SK-MEL-5 (cell line): ENCODE results near the gene SKA2. TPM values are rescaled to one million over a fixed set of nuclear protein-coding genes. Genes with fewer than 3 reads are reported as not detected.
A peak's percentile ranks its signal among the peaks of the same experiment; 100 is the strongest.
"Not testable (repeated sequence)": the region's sequence is repeated elsewhere in the genome, so short reads cannot be mapped to it uniquely, and the experiment has no call there.

Source experiments
- DNase-seq: peaks from one replicate; pipeline ENCODE4 v3.0.0-alpha.2; 2016; ENCODE audit warnings: low read depth, low spot score
- in situ Hi-C: cut with HindIII; loops from 2 replicates; pipeline ENCODE4 v1.10.0; 2016; ENCODE audit warnings: low sequenced_read_pairs, high pct_unique_total_duplicates, low pct_unique_long_range_greater_than_20kb
- total RNA-seq: library from RNA; depleted of rRNA; stranded (reverse); fragments of >200 nt; shearing (Covaris generic); gene quantifications from 2 replicates; pipeline ENCODE4 v1.2.3, GENCODE V29; 2014

Gene SKA2
- total RNA-seq, 1 experiment from 2014 or later, result 103 TPM

DNA sequence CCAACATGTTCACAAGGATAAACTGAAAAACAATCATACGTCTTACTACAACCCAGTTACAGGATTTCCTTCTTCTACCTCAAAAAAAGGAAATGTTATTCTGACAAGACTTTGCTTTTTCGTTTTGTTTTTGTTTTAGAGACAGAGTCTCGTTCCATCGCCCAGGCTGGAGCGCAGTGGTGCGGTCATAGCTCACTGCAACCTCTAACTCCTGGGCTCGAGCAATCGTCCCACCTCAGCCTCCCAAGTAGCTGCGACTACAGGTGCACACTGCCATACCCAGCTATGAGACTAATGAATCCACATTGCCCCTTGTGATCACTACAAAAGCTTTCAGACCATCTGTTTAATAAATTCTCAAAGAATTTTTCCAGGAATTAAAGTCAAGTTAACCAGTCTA is 39.5 kb downstream of the SKA2 start:
- no peak for DNase-seq
- in situ Hi-C loops, result no loop called here

DNA sequence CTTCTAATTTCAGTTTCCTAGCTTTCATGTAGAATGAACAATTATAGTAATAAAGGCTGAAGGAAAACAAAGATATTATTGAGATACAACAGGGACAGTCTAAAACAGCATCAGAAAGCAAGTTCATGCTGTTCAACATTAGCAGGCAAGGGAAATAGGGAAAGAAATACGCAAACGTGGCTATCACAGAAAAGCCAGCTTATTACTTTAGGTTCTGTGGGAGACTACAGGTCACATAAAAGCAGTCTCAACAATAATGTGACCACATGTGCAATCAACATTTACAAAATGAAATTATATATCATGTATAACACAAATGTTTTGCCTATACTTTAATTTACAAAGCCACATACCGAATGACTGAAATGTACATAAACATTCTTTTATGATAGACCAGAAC is 43.4 kb downstream of the SKA2 start:
- in situ Hi-C loops, result no loop called here

DNA sequence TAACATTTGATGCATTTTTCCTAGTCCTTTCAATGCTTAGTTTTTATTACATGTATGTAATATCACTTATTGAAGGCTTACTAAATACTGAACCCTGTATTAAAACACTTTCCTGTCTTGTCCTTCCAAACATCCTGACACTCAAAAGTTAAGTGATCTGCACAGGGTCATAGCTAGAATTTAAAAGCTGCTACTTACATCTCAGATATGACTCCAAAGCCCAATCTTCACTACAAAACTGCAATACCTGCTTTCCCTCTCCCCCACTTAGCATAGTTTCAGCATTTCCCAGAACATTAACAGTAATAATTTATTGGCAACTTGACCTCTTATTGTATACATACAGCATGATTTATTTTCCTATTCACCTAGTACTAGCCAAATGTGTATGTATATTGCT is 44.0 kb downstream of the SKA2 start:
- in situ Hi-C loops, result no loop called here
- no peak for DNase-seq

More for the DNA sequence above, 43.4 kb downstream of the SKA2 start:
- no peak for DNase-seq

DNA sequence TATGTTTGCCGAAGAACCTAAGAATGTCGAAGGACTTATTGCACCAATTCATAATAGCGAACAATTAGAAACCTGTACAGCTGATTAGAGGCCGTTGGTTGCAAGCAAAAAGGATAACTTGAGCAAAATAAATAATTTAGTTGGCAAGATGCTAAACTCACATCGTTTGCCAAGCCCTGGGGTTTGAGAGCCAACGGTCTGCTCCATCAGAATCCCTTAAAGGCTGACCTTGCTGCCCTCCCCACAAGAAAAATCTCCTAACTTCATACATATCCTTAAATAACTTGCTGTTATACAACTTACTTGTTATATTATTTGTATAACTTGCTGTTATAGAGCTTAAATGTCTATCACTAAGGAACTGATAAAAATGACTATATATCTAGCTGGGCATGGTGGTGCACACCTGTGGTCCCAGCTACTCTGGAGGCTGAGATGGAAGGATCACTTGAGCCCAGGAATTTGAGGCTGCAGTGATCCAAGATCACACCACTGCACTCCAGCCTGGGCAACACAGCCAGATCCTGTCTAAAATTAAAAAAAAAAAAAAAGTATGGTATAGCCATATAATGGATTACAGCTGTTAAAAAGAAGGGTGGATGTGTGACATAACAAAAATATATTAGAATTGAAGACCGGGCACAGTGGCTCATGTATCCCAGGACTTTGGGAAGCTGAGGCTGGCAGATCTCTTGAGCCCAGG is 46.4 kb downstream of the SKA2 start:
- in situ Hi-C loops, result no loop called here
- no peak for DNase-seq

DNA sequence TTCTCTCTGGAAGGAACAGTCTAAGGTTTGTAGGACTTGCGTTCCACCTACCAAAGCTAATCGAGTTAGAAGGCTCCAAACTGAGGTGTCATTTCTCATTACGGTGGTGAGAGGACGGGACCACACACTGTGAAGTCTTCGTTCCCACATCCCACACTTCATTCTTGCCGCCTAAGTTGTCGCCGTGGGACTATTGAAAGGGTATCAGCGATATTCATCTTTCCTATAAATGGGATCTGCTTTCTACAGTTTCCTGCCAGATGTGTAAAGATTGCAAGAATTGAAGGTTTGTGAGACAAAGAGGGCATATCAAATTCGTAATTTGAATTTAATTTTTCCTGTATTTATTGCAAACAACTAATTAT is 47.7 kb downstream of the SKA2 start:
- in situ Hi-C loops, result no loop called here

DNA sequence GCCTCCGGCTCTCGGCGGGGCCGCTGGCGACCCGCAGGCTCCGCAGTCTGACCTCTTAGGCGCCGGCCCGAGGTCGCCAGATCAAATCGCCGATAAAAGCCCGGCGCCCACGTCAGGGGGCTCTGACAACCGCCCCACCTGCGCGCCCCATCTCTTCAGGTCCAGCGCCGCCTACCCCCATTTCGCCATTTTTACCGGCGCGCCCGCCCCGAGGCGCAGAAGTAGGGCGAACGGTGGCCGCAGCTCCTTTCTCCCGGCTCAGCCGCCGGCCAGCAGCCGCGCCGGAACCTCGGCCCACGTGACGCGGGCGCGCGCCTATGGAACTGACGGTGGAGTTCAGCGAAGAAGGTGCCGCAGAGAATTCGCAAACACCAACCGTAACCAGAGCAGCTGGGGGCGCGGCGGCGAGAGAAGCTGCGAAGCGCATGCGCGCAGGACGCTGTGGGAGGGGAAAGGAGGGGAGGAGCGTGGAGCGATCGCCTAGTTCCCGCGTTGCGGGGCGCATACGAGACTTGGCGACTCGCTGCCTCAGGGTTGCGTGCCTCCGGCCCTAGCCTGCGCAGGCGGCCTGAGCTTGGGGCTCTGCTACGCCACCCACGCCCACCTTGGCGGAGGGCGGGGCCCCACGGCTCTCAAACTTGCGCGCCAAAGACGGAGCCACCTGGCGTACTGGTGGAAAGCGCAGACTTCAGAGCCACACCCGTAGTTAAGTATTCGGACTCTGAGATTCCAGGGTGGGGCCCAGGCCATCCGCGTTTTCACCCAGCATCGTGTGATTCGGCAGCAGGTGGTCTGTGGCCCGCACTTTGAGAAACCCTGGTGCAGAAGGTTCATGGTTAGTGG is 48.3 kb downstream of the SKA2 start, which contains the start of gene TRIM37:
Gene TRIM37 (minus strand): TSS at position 418 of the 843 bp plus-strand sequence. CDS start 419 bp downstream, outside the sequence.
- peak; percentile 100 for DNase-seq
- in situ Hi-C loops, result no loop called here

More for the DNA sequence above, 47.7 kb downstream of the SKA2 start:
- DNase-seq, result no peak

DNA sequence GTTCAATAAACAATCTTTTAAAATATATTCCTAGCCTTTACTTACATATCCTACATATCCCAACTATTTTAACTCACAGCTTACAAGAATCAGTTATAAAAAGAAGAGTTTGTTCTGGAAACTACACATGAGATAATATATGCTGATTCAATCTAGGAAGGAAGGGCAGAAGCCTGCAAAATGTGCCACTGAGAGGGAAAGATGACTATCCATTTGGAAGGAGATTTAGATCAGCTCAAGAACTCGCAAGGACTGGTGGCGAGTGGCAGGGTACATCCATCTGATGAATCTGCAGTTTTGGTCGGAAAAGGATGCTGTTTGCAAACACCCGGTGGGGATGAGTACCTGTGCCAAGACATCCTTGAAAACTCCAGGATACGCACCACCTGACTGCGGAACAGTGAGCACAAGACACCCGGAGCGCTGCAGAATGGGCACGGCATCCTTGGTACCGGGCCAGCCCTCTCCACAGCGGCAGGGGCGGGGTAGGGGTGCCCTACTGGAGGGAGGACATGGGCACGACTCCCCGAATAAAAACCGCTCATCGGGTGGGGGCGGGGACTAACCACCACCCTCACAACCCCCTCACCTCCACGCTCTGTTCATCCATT is 49.0 kb downstream of the SKA2 start:
- in situ Hi-C loops, result no loop called here
- peak; percentile 58 for DNase-seq

DNA sequence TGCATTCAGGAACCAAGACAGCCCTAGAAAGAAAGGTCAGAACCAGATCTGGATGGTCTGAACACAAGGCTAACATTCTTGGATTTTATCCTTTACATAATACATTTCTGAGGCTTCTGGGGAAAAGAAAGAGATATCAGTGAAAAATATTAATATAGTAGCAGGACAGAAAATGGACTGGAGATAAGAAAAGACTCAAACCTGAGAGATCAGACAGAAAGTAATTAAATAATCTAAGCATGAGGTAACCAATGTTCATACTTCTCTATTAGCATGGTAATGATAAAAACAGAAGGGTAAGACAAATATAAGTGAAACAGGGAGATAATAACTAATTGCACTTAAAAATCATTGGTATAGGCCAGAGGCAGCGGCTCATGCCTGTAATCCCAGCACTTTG is 53.8 kb downstream of the SKA2 start:
- in situ Hi-C loops, result no loop called here
- DNase-seq, result no peak

DNA sequence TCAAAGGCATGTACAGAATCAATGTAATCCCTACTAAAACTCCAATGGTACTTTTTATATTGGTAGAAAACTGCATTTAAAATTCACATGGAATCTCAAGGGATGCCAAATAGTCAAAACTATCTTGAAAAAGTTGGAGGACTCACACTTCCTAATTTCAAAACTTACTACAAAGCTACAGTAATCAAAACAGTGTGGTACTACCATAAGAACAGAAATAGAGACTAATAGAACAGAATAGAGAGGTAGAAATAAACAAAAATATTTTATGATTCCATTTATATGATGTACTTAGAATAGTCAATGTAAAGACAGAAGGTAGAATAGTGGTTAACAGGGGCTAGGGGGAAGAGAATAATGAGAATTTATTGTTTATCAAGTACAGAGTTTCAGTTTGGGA is 57.1 kb downstream of the SKA2 start:
- in situ Hi-C loops, result no loop called here
- DNase-seq, result no peak

DNA sequence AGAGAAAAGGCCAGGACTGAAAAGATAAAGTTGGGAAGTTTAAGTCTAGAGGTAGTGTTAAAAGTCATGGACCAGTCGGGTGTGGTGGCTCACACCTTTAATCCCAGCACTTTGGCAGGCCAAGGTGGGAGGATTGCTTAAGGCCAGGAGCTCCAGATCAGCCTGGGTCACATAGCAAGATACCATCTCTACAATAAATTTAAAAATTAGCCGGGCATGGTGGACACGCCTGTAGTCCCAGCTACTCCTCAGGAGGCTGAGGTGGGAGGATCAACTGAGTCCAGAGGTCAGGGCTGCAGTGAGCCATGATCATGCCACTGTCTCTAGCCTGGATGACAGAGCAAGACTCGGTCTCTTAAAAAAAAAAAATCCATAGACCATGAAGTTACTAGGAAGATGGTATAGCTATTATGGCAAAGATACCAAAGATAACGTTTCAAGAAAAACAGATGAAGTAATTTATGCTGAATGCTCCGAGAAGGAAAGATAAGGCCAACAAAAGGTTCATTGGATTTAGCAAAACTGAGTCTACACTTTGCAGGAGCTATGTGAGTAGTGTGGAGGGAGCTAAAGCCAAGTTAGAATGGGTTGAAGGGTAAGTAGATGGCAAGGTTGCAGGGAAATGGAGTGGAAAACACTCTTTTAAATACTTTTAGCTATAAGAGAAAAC is 60.0 kb downstream of the SKA2 start:
- in situ Hi-C loops, result no loop called here
- no peak for DNase-seq

DNA sequence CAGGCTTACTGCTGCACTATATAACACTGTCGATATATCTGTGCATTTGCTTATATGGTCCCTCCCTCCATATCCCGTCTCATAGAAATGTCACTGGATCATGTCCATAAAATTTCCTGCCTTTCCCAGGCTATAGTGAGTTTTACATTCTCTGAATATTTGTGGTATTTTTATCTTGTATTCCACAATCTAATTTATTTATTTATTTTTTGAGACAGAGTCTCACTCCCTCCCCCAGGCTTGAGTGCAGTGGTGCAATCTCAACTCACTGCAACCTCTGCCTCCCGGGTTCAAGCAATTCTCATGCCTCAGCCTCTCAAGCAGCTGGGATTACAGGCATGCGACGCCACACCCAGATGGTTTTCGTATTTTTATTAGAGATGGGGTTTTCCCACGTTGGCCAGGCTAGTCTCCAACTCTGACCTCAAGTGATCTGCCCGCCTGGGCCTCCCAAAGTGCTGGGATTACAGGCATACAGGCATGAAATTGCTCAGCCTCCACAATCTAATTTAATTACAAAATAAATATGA is 61.2 kb downstream of the SKA2 start:
- DNase-seq, result peak; percentile 58
- in situ Hi-C loops, result no loop called here

DNA sequence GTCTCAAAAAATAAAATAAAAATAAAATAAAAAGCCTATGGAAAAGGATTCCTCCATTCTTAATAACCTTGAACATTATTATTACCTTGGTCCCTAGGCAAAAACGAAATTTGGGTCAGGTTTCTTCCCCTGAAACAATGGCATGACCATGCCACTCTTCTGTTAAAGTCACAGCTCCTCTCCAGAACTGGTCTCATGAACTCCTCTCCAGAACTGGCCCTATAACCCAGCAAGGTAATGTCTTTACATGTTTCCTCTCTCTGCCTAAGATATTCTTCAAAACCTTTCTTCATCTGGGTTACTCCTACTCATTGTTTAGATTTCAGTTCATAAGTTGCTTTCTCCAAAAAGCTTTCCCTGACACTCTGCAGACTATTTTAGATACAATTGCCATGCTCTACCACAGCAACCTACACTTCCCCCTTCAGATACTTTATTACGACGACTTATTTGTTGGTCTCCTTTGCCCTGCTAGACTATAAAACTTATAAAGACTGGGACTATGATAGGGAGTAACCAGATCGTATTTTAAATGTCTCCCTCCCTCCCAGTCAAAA is 61.8 kb downstream of the SKA2 start:
- no peak for DNase-seq
- in situ Hi-C loops, result no loop called here

DNA sequence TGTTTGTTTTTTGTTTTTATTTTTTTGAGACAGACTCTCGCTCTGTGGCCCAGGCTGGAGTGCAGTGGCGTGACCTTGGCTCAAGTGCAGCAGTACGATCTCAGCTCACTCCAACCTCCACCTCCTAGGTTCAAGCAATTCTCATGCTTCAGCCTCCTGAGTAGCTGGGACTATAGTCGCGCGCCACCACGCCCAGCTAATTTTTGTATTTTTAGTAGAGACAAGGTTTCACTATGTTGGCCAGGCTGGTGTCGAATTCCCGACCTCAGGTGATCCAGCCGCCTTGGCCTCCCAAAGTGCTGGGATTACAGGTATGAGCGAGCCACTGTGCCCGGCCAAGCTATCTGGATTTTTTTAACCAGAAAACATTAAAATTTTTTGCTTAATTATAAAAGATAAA is 64.4 kb downstream of the SKA2 start:
- DNase-seq, in situ Hi-C loops: not testable (repeated sequence)

DNA sequence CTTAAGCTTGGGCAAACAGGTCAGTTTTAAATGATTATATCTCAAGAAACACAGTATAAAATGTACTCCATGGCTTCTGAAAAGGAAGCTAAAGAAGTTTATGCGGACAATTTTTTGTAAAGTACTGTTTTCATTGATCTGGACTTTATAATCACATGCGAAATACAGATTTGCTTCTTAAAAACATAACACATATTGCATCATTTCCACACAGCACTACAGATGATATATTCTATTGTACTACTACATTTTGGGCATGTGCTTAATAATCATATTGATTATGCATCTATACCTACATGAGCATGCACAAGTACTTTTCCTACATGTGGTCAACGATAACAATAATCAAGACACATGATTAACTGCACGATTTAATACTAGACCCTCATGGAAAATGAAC is 70.8 kb downstream of the SKA2 start:
- no peak for DNase-seq
- in situ Hi-C loops, result no loop called here

DNA sequence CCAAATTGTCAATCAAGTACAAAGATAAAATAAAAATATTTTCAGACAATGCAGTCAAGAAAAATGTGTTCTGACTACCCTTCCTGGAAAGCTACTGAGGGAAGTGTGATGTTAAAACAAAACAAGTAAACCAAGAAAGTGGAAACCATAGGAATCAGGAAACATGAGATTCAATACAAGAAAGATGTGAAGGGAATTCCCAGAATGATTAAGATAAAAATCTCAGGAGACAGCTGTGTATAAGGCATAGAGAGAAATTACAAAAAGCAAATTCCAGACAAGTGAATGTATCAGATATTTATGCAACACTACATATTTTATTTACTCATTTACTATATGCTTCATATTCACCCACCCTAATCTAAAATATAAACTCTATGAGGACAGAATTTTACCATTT is 80.5 kb downstream of the SKA2 start:
- DNase-seq, result no peak
- in situ Hi-C loops, result no loop called here

DNA sequence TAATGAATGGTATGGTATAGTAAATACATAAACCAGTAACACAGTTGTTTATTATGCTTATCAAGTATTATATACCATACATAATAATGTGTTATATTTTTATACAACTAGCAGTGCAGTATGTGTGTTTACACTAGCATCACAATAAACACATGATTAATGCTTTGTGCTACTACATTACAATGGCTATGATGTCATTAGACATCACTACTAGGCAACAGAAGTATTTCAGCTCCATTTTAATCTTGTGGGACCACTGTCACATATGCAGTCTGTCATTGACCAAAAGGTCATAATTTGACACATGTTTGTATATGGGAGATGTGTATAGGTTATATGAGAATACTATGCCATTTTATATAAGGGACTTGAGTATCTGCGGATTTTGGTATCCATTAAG is 81.0 kb downstream of the SKA2 start:
- no peak for DNase-seq
- in situ Hi-C loops, result no loop called here

DNA sequence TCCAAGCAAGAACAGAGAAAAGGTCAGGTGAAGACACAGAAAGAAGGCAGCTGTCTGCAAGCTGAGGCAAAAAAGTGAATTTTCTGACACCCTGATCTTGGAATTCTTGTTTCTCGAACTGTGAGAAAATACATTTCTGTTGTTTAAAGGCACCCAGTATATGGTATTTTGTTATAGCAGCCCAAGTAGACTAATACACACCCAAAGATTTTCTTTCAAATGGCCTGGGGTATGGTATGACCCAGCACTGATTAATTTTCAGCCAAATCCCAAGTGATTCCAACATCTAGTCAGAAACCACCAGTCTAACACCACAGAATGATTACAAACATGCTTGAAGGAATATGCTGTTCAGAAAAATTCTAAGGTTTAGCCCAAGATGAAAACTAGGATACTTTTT is 85.1 kb downstream of the SKA2 start:
- in situ Hi-C loops, result no loop called here
- no peak for DNase-seq

DNA sequence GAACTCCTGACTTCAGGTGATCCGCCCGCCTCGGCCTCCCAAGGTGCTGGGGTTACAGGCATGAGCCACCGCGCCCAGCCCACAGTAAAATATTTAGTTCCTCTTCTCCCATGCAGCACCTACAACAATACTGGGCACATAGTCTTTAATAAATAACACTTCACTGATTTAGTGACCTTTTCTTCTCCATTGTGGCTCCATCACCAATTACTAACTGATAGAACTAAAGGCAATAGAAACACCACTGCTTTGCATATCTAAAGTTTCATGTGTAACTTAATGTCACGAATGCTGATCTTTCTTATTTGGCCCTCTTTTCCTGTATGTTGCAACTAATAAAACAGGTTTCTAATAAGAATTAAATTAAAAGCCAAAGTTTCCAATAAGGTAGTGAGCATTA is 87.2 kb downstream of the SKA2 start:
- DNase-seq, result no peak
- in situ Hi-C loops, result no loop called here
